Endodermal cell (in vitro differentiated cells): ENCODE data around the gene ZSCAN26. TPM values are rescaled to one million over a fixed set of nuclear protein-coding genes. Genes with fewer than 3 reads are reported as not detected.

Experiments
- DNase-seq: peaks from one replicate; pipeline ENCODE4 v3.0.0-alpha.2; 2017
- H3K27ac ChIP-seq: 2 replicates; pipeline ENCODE4 v1.5.1; 2013; ENCODE audit warnings: mild to moderate bottlenecking, low read depth, low read length, moderate library complexity
- H3K27me3 ChIP-seq: 2 replicates; pipeline ENCODE4 v1.6.1; 2013; ENCODE audit warnings: mild to moderate bottlenecking, low read length, moderate library complexity; ENCODE audit not compliant: insufficient read depth, control insufficient read depth, poor library complexity, severe bottlenecking
- H3K36me3 ChIP-seq: 2 replicates; pipeline ENCODE4 v1.7.0; 2013; ENCODE audit warnings: mild to moderate bottlenecking, low read length, moderate library complexity; ENCODE audit not compliant: control insufficient read depth, insufficient read depth
- H3K4me1 ChIP-seq: one replicate; pipeline ENCODE4 v1.7.0; 2013; ENCODE audit warnings: low read length; ENCODE audit not compliant: control insufficient read depth, insufficient read depth
- H3K4me3 ChIP-seq: 2 replicates; pipeline ENCODE4 v1.5.1; 2013; ENCODE audit warnings: mild to moderate bottlenecking, low read length, moderate library complexity
- H3K9ac ChIP-seq: 2 replicates; pipeline ENCODE4 v1.6.1; 2013; ENCODE audit warnings: mild to moderate bottlenecking, low read length, moderate library complexity; ENCODE audit not compliant: poor library complexity, severe bottlenecking; ENCODE audit errors: extremely low read depth
- H3K9me3 ChIP-seq: 2 replicates; pipeline ENCODE4 v1.6.1; 2013; ENCODE audit warnings: mild to moderate bottlenecking, low read length, moderate library complexity; ENCODE audit not compliant: control insufficient read depth
- H3K27ac Mint-ChIP-seq: 2 replicates; pipeline ENCODE4 v1.8.0; 2020; ENCODE audit warnings: mixed read lengths
- H3K27me3 Mint-ChIP-seq: 2 replicates; pipeline ENCODE4 v1.8.0; 2021; ENCODE audit warnings: mild to moderate bottlenecking, mixed read lengths; ENCODE audit not compliant: insufficient read depth
- H3K36me3 Mint-ChIP-seq: 2 replicates; pipeline ENCODE4 v1.8.0; 2020; ENCODE audit warnings: low read depth, mixed read lengths
- H3K4me1 Mint-ChIP-seq: 2 replicates; pipeline ENCODE4 v1.8.0; 2020; ENCODE audit warnings: mixed read lengths
- H3K4me3 Mint-ChIP-seq: 2 replicates; pipeline ENCODE4 v1.8.0; 2020; ENCODE audit warnings: mild to moderate bottlenecking, moderate library complexity, mixed read lengths
- H3K9me3 Mint-ChIP-seq: 2 replicates; pipeline ENCODE4 v1.8.0; 2020; ENCODE audit warnings: mild to moderate bottlenecking, mixed read lengths
- WGBS, 2 experiments: methylation state at CpG; one replicate each; pipeline versions ENCODE4 v1.1.5 to v1.1.7; 2013; ENCODE audit warnings: missing lambda C conversion rate in 2 of 2, mixed read lengths in 1 of 2; ENCODE audit not compliant: insufficient coverage in 1 of 2, insufficient read length in 1 of 2; 5-methylcytosine and 5-hydroxymethylcytosine counted together
- total RNA-seq, 2 donors: library from RNA; stranded (reverse); fragmentation: NEBNext Ultra II Directional in 1 of 2; extraction: Animal tissue kit (Norgen Biotek cat#: 25700) in 1 of 2; gene quantifications; 2 replicates in 1 of 2; 3 replicates in 1 of 2; pipeline ENCODE4 v1.2.1, GENCODE V29; 2021
- TF ChIP-seq, protein P1 (sequence below): fragments of 200-600 bp; sonication (generic); conservative IDR thresholded peaks from 2 replicates; pipeline ENCODE4 v1.5.0; 2021; ENCODE audit warnings: antibody characterized with exemption, mild to moderate bottlenecking

Gene ZSCAN26
- total RNA-seq, 2 donors from 2014 or later, result 10.9 to 18.9 TPM

DNA sequence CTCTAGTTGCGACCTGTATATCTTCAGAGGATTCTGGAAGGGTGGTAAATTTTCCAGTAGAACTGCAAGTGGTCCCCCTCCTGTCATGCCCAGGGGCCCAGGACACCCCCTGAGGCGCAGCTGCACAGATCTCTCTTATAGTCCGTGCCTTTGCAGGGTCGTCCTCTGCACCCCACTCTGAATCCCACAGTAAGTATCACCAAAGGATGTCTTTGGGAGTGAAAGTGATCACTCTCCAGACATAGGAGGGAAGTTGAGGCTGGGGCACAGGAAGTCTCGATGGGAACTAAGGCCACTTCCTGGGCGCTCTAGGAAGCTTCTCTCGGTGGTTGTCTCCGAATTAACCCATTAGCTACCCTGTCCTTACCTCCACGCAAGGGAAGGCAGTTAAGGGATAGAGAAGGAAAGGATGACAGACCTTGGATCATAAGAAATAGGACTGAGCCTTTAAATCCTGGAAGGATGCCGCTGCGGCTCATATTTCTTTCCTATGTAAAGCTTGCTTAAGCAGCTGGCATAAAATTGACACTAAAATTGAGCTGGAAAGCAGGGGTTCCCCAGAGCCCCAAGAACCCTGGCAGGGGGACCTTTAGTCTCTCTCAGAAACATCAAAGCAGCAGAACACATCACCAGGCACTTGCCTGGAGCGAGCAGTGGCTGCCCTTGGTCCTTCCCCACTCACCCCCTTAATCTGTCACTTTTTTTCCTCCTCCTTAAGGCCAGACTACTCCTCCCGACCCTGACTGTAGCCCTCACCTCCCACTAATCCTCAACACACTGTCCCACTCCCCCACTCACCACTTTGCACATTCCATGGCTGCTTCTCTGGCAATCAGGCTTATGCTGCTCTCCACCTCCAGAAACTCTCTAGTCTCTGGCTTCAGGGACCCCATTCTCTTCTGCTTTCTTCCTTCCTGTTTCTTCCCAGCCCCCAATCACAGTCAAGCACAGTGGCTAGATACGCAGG is 14.7 kb upstream of the ZSCAN26 start, which contains the start of gene ZKSCAN4:
TSS of gene ZKSCAN4 (minus strand) at position 261 of the 967 bp plus-strand sequence. CDS start 289 bp downstream, outside the sequence.
- Histone ChIP-seq H3K27ac (no peak within 1 kb of the TSS), H3K36me3 (peaks cover 14% of the 10 kb centered on the region), H3K9me3 (no peaks in the 10 kb centered on the region), H3K4me1 (peaks cover 4% of the 10 kb centered on the region), H3K27me3 (no peaks in the 10 kb centered on the region), H3K4me3 (peak within 1 kb of the TSS; percentile 100), H3K9ac (peak within 1 kb of the TSS; percentile 75)
- TF ChIP-seq, protein P1, sequence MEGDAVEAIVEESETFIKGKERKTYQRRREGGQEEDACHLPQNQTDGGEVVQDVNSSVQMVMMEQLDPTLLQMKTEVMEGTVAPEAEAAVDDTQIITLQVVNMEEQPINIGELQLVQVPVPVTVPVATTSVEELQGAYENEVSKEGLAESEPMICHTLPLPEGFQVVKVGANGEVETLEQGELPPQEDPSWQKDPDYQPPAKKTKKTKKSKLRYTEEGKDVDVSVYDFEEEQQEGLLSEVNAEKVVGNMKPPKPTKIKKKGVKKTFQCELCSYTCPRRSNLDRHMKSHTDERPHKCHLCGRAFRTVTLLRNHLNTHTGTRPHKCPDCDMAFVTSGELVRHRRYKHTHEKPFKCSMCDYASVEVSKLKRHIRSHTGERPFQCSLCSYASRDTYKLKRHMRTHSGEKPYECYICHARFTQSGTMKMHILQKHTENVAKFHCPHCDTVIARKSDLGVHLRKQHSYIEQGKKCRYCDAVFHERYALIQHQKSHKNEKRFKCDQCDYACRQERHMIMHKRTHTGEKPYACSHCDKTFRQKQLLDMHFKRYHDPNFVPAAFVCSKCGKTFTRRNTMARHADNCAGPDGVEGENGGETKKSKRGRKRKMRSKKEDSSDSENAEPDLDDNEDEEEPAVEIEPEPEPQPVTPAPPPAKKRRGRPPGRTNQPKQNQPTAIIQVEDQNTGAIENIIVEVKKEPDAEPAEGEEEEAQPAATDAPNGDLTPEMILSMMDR, result no peak
- Mint-ChIP-seq H3K9me3 (no peaks in the 10 kb centered on the region), H3K36me3 (peaks cover 25% of the 10 kb centered on the region), H3K4me1 (peaks cover 11% of the 10 kb centered on the region), H3K27me3 (peaks cover 7% of the 10 kb centered on the region), H3K27ac (peak within 1 kb of the TSS; percentile 92), H3K4me3 (peak within 1 kb of the TSS; percentile 95)
- WGBS, 2 experiments, result 12 to 13% methylated on average over 7 to 14 of the region's 14 CpGs
- DNase-seq, result peak; percentile 93

DNA sequence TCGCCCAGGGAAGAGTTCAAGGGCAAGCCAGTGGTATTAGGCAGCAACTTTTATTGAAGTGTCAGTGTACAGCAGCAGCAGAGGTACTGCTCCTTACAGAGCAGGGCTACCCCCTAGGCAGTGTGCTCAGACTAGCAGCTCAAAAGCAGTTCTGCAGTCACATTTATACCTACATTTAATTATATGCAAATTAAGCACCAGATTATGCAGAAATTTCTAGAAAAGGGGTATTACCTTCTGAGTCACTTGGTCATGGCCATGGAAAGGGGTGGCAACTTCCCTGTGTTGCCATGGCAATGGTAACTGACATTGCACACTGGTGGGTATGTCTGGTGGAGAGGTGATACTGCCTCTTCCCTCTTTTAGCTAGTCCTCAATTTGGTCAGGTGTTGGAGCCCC is 12.8 kb upstream of the ZSCAN26 start:
- Histone ChIP-seq H3K27me3 (peaks cover 5% of the 10 kb centered on the region), H3K4me3 (no peak overlapping the region), H3K4me1 (peaks cover 4% of the 10 kb centered on the region), H3K9me3 (no peaks in the 10 kb centered on the region), H3K27ac (no peak overlapping the region), H3K36me3 (peaks cover 6% of the 10 kb centered on the region), H3K9ac (no peak overlapping the region)
- TF ChIP-seq, protein P1, result no peak
- 88% methylated on average over 1 of the region's 1 CpG for WGBS, 2 experiments
- Mint-ChIP-seq H3K4me3 (no peak overlapping the region), H3K27me3 (peaks cover 13% of the 10 kb centered on the region), H3K36me3 (peaks cover 7% of the 10 kb centered on the region), H3K9me3 (peaks cover 4% of the 10 kb centered on the region), H3K27ac (no peak overlapping the region), H3K4me1 (peaks cover 11% of the 10 kb centered on the region)
- DNase-seq, result no peak

DNA sequence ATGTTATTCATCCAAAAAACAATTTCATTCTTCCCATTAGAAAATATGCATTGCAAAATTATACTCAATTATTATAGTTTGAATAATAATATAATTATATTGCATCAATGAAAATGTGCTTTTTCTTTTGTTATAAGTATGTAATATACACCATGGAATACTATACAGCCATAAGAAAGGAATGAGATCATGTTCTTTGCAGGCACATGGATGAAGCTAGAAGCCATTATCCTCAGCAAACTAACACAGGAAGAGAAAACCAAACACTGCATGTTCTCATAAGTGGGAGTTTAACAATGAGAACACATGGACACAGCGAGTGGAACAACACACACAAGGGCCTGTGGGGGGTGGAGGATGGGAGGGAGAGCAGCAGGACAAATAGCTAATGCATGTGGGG is 9.9 kb upstream of the ZSCAN26 start:
- DNase-seq, result no peak
- Histone ChIP-seq H3K4me1 (no peaks in the 10 kb centered on the region), H3K27me3 (peaks cover 5% of the 10 kb centered on the region), H3K9me3 (no peaks in the 10 kb centered on the region), H3K27ac (no peak overlapping the region), H3K36me3 (no peaks in the 10 kb centered on the region), H3K9ac (no peak overlapping the region), H3K4me3 (no peak overlapping the region)
- H3K4me3 Mint-ChIP-seq, result no peak overlapping the region
- H3K4me1 Mint-ChIP-seq, result peaks cover 7% of the 10 kb centered on the region
- H3K27me3 Mint-ChIP-seq, result peaks cover 25% of the 10 kb centered on the region
- H3K9me3 Mint-ChIP-seq, result peaks cover 8% of the 10 kb centered on the region
- no peaks in the 10 kb centered on the region for H3K36me3 Mint-ChIP-seq
- WGBS, 2 experiments, result no CpG with 5 or more reads among the region's 1 CpG
- H3K27ac Mint-ChIP-seq, result no peak overlapping the region
- TF ChIP-seq, protein P1, result no peak
